ENCODE results near the gene BACH1. TPM values are rescaled to one million over a fixed set of nuclear protein-coding genes. Genes with fewer than 3 reads are reported as not detected.

The BACH1 gene
- total RNA-seq, 1 experiment from 2014 or later = 48.7 TPM

DNA sequence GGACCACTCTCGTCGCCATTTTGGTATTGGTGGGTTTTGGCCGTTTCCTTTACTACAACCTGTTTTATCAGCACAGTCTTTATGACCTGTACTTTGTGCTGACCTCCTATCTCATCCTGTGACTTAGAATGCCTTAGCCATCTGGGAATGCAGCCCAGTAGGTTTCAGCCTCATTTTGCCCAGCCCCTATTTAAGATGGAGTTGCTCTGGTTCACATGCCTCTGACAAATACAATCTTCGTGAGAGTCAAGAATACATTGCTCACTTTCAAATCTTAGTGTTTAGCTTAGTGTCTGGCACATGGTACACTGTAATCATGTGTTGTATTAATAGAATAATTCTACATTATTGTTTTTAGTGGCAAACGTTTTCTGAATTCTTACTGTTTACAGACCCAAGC is 88.9 kb downstream of the BACH1 start:
- CTCF ChIA-PET = no interaction called here
- Mint-ChIP-seq H3K9me3 (peaks cover 11% of the 10 kb centered on the region), H3K27ac (no peak overlapping the region), H3K4me1 (no peaks in the 10 kb centered on the region), H3K4me3 (no peak overlapping the region), H3K36me3 (no peaks in the 10 kb centered on the region; the same call in 1 of the 2 replicates), H3K27me3 (ENCODE audit: low read depth) (no peaks in the 10 kb centered on the region)
- no peak for ATAC-seq
- no peak for DNase-seq (ENCODE audit: low spot score)
- POLR2A ChIA-PET = no interaction called here
- TF ChIP-seq, protein P1, sequence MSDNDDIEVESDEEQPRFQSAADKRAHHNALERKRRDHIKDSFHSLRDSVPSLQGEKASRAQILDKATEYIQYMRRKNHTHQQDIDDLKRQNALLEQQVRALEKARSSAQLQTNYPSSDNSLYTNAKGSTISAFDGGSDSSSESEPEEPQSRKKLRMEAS (CRISPR knock-in tag; IDR thresholded peaks at IDR 0.05) = no peak
- TF ChIP-seq CREM (CRISPR knock-in tag; IDR thresholded peaks at IDR 0.05) = no peak
- TF ChIP-seq NFYB (CRISPR knock-in tag; conservative IDR thresholded peaks at IDR 0.05; ENCODE audit: low read depth) = no peak
- TF ChIP-seq ZNF396 (CRISPR knock-in tag; IDR thresholded peaks at IDR 0.05; ENCODE audit: borderline replicate concordance) = no peak
- TF ChIP-seq ZNF423 (CRISPR knock-in tag; IDR thresholded peaks at IDR 0.05) = no peak

DNA sequence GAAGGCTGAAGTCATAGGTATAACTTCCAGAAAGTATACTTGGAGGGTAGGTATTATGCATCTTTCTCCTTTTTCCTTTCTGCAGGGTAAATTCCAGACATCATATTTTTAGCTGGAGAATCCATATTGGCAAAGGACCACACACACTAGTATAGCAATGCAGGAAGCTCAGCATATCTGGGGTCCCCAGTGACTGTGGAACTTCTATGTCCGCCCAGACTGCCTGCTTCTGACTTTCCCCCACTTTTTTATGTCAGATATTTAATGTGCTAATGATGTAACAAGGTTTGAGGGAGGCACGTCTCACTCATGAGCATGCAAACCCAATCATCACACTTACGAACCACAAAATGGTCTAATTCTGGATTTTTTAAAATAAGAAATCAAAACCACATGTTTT is 90.4 kb downstream of the BACH1 start:
- H3K27me3 Mint-ChIP-seq (ENCODE audit: low read depth) = no peaks in the 10 kb centered on the region
- H3K36me3 Mint-ChIP-seq = peaks cover 9% of the 10 kb centered on the region
- no peaks in the 10 kb centered on the region for H3K4me1 Mint-ChIP-seq
- ChIA-PET POLR2A (no interaction called here), CTCF (no interaction called here)
- no peak overlapping the region for H3K4me3 Mint-ChIP-seq
- DNase-seq (ENCODE audit: low spot score) (no peak), ATAC-seq (no peak)
- H3K27ac Mint-ChIP-seq = no peak overlapping the region
- TF ChIP-seq TP53 (CRISPR knock-in tag; IDR thresholded peaks at IDR 0.05) (no peak), FOXJ3 (CRISPR knock-in tag; IDR thresholded peaks at IDR 0.05; ENCODE audit: borderline replicate concordance) (no peak), NFYB (CRISPR knock-in tag; conservative IDR thresholded peaks at IDR 0.05; ENCODE audit: low read depth) (no peak), MYBL2 (CRISPR knock-in tag; IDR thresholded peaks at IDR 0.05) (no peak), JUN (CRISPR knock-in tag; IDR thresholded peaks at IDR 0.05) (no peak), ATF1 (CRISPR knock-in tag; IDR thresholded peaks at IDR 0.05) (no peak)
- TF ChIP-seq, protein P2, sequence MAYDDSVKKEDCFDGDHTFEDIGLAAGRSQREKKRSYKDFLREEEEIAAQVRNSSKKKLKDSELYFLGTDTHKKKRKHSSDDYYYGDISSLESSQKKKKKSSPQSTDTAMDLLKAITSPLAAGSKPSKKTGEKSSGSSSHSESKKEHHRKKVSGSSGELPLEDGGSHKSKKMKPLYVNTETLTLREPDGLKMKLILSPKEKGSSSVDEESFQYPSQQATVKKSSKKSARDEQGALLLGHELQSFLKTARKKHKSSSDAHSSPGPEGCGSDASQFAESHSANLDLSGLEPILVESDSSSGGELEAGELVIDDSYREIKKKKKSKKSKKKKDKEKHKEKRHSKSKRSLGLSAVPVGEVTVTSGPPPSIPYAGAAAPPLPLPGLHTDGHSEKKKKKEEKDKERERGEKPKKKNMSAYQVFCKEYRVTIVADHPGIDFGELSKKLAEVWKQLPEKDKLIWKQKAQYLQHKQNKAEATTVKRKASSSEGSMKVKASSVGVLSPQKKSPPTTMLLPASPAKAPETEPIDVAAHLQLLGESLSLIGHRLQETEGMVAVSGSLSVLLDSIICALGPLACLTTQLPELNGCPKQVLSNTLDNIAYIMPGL (CRISPR knock-in tag; IDR thresholded peaks at IDR 0.05) = no peak
- H3K9me3 Mint-ChIP-seq = peaks cover 24% of the 10 kb centered on the region

DNA sequence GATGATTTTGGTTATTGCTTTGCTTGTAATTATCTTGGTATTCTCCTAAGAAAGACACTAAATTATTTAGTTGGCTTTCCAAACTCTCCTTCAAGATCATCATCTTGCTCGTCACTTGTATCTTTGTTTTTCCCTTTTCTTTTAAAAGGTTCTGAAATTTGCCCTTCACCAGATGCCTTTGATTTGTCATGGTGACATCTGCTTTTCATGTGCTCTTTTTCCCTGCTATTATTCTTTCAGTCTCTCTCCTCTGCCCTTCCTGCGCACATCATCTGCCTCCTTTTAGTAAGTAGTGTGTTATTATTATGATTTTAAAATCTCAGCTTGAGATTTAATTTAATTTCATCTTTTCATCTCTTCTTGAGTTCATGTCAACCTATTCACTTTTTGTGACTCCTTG is 92.1 kb downstream of the BACH1 start:
- H3K4me1 Mint-ChIP-seq = no peaks in the 10 kb centered on the region
- POLR2A ChIA-PET = no interaction called here
- ATAC-seq = no peak
- H3K36me3 Mint-ChIP-seq = peaks cover 9% of the 10 kb centered on the region
- no peak for TF ChIP-seq ZBTB21 (CRISPR knock-in tag; IDR thresholded peaks at IDR 0.05; ENCODE audit: borderline replicate concordance)
- TF ChIP-seq ZNF671 (CRISPR knock-in tag; IDR thresholded peaks at IDR 0.05) = no peak
- TF ChIP-seq, protein P3, sequence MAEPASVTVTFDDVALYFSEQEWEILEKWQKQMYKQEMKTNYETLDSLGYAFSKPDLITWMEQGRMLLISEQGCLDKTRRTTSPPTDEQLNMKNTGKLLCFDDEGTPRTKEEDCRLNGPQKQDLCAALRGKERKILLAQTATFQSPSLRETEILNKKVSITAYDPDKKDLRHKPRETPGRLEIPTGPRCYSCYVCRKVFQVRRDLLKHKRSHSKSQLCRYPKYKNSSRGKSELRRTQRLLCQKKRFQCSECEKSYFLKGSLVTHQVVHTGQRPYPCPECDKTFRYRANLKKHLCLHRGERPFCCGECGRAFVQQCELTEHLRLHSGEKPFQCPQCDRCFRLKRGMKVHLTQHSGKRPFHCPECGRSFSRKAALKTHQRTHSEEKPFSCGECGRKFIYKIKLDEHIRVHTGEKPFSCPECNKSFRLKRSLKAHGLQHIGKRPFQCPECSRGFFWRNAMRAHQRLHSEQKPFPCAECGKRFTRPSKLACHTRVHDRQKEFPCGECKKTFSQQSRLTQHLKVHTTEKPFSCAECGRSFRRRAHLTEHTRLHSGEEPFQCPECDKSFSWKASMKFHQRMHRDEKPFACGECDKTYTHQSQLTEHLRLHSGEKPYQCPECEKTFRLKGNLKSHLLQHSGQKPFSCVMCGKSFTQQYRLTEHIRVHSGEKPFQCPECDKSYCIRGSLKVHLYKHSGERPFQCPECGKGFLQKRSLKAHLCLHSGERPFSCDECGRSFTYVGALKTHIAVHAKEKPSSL (CRISPR knock-in tag; conservative IDR thresholded peaks at IDR 0.05) = no peak
- H3K9me3 Mint-ChIP-seq = peaks cover 24% of the 10 kb centered on the region
- CTCF ChIA-PET = no interaction called here
- H3K27me3 Mint-ChIP-seq (ENCODE audit: low read depth) = no peaks in the 10 kb centered on the region
- H3K27ac Mint-ChIP-seq = no peak overlapping the region
- H3K4me3 Mint-ChIP-seq = no peak overlapping the region
- no peak for DNase-seq (ENCODE audit: low spot score)

DNA sequence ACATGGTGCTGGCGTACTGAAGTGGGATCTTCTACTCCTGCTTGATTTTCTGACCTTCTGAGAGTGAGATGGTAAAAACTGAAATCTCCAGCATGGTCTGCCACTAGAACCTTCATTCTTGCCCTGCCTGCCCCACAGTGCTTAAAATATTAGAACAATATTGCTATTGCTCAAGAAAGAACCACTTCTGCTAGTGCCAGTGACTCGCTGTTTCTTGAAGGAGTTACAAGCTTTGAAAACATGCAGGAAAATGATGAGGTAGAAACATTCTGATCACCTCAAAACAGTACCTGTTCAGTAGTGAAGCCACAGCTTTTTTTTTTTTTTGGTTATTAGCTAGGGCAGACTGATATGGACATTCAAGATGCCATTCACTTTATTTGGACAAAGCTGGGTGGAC is 95.3 kb downstream of the BACH1 start:
- DNase-seq (ENCODE audit: low spot score) = no peak
- POLR2A ChIA-PET = no interaction called here
- no peaks in the 10 kb centered on the region for H3K27me3 Mint-ChIP-seq (ENCODE audit: low read depth)
- H3K4me1 Mint-ChIP-seq = no peaks in the 10 kb centered on the region
- no peak overlapping the region for H3K27ac Mint-ChIP-seq
- H3K4me3 Mint-ChIP-seq = no peak overlapping the region
- no peak for ATAC-seq
- H3K36me3 Mint-ChIP-seq = peaks cover 16% of the 10 kb centered on the region
- peaks cover 32% of the 10 kb centered on the region for H3K9me3 Mint-ChIP-seq
- CTCF ChIA-PET = no interaction called here
- no peak for TF ChIP-seq ZNF396 (CRISPR knock-in tag; IDR thresholded peaks at IDR 0.05; ENCODE audit: borderline replicate concordance)
- TF ChIP-seq ZNF121 (CRISPR knock-in tag; IDR thresholded peaks at IDR 0.05) = no peak
- TF ChIP-seq HMGA2 (CRISPR knock-in tag; IDR thresholded peaks at IDR 0.05) = no peak
- TF ChIP-seq, protein P4, sequence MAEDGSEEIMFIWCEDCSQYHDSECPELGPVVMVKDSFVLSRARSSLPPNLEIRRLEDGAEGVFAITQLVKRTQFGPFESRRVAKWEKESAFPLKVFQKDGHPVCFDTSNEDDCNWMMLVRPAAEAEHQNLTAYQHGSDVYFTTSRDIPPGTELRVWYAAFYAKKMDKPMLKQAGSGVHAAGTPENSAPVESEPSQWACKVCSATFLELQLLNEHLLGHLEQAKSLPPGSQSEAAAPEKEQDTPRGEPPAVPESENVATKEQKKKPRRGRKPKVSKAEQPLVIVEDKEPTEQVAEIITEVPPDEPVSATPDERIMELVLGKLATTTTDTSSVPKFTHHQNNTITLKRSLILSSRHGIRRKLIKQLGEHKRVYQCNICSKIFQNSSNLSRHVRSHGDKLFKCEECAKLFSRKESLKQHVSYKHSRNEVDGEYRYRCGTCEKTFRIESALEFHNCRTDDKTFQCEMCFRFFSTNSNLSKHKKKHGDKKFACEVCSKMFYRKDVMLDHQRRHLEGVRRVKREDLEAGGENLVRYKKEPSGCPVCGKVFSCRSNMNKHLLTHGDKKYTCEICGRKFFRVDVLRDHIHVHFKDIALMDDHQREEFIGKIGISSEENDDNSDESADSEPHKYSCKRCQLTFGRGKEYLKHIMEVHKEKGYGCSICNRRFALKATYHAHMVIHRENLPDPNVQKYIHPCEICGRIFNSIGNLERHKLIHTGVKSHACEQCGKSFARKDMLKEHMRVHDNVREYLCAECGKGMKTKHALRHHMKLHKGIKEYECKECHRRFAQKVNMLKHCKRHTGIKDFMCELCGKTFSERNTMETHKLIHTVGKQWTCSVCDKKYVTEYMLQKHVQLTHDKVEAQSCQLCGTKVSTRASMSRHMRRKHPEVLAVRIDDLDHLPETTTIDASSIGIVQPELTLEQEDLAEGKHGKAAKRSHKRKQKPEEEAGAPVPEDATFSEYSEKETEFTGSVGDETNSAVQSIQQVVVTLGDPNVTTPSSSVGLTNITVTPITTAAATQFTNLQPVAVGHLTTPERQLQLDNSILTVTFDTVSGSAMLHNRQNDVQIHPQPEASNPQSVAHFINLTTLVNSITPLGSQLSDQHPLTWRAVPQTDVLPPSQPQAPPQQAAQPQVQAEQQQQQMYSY (CRISPR knock-in tag; IDR thresholded peaks at IDR 0.05) = no peak
- TF ChIP-seq, protein P5, sequence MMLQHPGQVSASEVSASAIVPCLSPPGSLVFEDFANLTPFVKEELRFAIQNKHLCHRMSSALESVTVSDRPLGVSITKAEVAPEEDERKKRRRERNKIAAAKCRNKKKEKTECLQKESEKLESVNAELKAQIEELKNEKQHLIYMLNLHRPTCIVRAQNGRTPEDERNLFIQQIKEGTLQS (CRISPR knock-in tag; conservative IDR thresholded peaks at IDR 0.05) = no peak
- TF ChIP-seq, protein P6, sequence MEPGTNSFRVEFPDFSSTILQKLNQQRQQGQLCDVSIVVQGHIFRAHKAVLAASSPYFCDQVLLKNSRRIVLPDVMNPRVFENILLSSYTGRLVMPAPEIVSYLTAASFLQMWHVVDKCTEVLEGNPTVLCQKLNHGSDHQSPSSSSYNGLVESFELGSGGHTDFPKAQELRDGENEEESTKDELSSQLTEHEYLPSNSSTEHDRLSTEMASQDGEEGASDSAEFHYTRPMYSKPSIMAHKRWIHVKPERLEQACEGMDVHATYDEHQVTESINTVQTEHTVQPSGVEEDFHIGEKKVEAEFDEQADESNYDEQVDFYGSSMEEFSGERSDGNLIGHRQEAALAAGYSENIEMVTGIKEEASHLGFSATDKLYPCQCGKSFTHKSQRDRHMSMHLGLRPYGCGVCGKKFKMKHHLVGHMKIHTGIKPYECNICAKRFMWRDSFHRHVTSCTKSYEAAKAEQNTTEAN (CRISPR knock-in tag; IDR thresholded peaks at IDR 0.05) = no peak
- TF ChIP-seq FOXJ3 (CRISPR knock-in tag; IDR thresholded peaks at IDR 0.05; ENCODE audit: borderline replicate concordance) = no peak
- TF ChIP-seq NR1H2 (CRISPR knock-in tag; IDR thresholded peaks at IDR 0.05) = no peak

All from WTC11 (cell line).